SHP77 (cell line): Measurements from ENCODE around the gene C14orf39.

Experiments used
- DNase-seq, 2 experiments: peaks; one replicate each; lab custom pipeline; 2025; lab: John Stamatoyannopoulos, UW

C14orf39 gene, protein sequence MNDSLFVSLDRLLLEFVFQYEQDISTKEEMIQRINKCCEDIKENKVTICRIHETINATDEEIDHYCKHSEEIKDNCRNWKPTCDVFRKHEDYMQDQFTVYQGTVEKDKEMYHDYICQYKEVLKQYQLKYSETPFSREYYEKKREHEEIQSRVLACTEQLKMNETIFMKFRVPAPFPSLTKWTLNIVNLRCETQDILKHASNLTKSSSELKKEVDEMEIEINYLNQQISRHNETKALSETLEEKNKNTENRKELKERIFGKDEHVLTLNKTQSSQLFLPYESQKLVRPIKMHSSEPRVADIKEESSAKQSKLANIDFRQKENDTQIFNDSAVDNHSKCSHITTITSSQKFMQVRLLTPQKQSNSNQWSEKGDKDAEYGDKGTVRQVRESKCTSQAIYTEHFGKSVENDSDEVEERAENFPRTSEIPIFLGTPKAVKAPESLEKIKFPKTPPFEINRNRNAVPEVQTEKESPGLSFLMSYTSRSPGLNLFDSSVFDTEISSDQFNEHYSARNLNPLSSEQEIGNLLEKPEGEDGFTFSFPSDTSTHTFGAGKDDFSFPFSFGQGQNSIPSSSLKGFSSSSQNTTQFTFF

GRCh38 chr14:60485598-60486251, at the start of gene C14orf39:
TSS of gene C14orf39 (minus strand) at chr14:60486063. CDS start at chr14:60485078, 985 bp downstream.
- no peak for DNase-seq

DNA sequence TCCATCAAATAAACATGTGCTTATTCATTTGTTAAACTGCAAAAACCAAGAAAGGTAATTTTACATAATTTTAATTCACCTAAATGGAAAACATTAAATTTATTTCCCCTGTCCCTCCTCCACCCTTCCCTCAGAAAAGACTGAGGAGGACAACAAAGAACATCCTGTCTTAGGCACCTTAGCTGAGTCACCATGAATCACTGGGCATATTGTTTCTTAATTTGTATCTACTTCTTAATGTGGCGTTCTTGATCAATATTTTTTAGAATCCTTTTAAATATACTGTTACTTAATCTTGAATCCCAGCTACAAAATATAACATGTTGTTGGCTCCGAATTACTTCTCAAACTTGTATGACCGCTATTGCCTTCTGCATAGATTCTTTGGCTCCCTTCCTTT, 46.6 kb upstream of the C14orf39 start:
- DNase-seq, result no peak

DNA sequence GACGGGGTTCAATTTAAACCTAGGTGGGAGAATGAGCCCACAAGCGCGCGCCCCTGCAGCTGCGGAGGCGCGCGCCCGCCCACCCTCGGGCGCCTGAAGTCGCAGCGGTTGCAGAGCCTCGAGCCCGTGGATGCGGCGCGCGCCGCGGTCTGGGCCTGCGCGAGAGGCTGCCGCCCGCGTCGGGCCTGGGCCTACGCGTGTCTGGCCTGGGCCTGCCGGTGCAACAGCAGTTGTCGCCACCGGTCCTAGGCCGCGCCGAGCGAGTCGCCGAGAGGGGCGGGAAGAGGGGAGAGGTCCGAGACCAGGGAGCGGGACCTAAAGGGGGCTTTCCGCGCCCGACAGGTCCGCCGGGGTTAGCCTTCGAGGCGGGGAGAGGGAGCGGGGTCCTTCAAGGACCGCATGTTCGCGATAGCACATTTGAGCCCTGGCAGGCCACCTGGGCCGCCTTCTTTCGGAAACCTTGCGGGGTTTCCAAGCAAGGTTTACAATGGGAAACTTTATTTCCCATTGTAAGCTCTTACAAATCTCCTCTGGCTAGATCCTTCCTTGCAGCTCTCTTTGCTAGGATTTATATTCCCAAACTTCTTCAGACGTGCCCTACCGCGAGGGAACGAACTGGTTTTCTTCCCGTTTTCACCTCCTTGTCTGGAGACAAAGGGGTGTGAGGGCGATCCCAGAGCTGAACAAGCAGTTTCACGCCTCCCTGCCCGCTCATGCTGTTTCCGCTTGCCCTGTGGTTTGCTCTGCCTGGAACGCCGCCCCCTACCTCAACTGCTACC, 29.8 kb upstream of the C14orf39 start:
- no peak for DNase-seq

DNA sequence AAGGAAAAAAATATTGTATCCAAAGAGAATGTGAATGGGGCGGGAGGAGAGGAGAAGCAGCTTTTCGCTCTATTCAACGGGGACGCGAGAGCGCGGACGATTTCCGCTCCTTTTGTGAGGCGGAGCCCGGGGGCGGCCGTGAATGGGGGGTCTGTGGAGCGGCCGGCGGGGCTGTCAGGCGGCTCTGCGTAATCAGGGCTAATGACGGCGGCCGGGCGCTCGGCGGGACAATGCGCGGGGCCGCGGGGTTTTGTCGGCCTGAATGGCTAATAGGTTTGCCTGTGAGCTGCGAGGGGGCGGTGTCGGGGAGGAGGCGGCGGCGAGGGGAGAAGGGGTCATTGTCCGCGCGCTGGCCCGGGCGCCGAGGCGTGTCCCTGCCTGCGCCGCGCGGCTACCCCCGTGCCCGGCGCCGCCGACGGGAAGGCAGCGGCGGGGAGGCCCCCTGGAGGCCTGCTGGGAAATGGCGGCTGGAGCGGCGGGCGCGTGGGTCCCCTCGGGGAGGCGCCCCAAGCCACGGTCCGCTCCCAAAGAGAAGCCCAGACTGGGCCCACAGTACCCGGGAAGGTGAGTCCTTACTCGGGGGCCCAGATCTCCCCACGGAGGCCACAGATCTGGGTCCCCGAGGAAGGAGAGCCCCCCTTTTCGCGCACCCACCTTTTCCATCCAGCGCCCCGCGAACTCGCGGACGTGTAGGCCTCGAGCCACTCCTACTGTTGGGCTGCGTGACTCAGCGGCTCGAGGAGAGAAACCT, 29.1 kb upstream of the C14orf39 start:
- DNase-seq, result peak; percentile 13 to 40

DNA sequence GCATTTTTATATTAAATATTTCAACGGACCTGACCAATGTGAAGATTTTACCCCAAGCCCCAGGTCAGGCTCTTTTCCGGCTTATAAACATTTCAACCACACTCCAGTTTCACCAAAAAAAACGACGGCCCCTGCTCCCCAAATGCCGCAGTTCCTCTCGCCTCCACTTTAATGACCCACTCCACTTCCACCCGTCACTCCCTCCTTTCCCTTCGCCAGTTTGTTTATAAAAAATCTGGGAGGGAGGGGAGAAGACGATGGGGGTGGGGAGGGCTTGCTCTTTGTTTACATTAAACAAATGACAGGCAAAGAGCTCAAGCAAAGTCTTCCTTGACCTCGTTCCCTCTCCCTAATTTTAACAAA, 28.5 kb upstream of the C14orf39 start:
- DNase-seq, result peak; percentile 5 to 33

DNA sequence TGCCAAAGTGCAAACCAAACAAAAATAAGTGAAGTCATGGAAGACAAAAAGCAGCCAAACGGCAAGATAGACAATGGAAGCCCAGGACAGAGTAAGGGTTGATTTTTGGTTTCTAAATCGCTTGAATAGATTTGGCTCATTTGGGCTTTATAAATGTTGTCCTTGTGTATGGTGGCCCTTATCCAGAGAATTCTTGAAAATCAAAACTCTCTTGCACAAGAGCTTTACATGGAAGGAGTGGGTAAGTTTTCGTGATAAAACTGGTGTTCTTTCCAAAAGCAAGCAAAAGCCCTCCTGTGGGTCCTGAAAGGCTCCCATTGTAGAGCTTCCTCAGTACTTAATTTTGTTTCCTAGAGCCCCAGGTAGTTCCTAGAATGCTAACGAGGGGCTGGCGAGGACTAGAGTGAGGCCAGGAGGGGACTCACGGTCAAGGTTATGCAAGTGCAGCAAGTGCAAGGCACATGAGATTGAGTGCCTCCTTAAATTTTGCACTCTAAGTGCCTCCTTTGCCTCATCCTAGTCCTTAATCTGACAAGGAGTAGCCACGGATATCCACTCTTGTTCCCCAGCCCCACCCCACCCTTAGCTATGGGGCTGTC, 27.2 kb upstream of the C14orf39 start:
- no peak for DNase-seq

DNA sequence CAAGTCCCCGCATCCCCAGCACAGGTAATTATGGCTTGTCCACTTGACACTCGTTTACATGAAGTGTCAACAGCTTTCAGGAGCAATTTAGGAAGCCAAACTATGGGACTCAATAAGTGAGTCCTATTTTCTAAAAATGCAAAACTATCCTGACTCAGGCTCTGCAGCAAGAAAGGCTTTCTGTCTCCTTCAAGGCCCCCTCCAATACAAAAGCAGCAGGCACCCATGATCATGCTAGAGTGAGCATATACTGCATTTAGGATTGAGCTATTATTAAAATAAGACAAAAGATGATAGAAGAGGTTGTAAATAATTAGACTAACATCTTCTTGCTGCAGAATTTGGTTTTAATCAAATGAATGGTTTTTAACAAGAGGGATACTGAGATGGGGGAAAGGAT, 26.3 kb upstream of the C14orf39 start:
- DNase-seq, result no peak

DNA sequence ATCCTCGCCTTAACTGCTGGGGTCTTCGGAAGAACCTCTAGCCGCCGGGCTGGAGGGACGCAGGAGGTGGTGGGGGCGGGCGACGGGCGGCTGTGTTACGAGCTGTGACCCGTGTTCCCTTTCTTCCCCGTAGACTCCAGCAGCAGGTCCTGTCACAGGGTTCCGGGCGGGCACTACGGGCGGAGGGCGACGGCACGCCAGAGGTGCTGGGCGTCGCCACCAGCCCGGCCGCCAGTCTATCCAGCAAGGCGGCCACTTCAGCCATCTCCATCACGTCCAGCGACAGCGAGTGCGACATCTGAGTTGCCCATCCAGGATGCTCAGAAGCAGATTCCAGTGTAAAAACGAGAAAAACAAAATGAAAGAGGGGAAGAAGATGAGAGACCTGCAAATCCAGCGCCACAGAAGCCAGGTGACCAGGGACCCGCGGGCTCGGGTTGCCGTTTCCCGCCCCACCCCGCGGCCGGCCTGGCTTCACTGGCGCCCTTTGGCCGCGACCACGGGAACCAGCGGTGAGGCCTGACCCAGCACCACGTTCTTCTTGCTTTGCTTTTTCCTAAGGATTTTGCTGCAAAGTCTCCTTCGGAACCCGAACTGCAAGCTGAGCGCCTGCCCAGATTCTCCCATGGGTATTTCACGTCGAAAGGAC, 25.2 kb upstream of the C14orf39 start:
- DNase-seq, result no peak

- no peak for DNase-seq
Measured at GRCh38 chr14:60510254-60510950, 24.5 kb upstream of the C14orf39 start.

- DNase-seq, result no peak
Measured at GRCh38 chr14:60509438-60510253, 23.8 kb upstream of the C14orf39 start.

GRCh38 chr14:60508707-60509437, 23.0 kb upstream of the C14orf39 start, which contains the start of gene SIX6:
TSS of gene SIX6 (plus strand) at chr14:60509146. CDS start at chr14:60509399, 253 bp downstream.
- no peak for DNase-seq

DNA sequence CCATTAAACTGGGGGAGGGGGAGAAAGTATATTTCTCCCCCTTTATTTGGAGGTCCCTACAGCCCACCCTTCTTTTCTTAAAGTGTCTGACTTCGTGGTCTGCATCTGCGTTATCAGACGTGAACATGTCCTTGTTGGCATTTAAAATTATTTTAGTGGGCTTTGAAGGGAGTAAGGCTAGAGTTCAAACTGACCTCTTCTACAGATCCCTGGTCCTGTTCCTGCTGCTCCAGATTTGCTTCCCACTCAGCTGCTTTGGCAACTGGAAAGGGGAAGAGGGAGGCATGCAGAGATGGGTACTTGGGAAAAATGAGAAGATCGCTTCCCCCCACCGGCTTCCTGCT, 22.5 kb upstream of the C14orf39 start:
- no peak for DNase-seq

- DNase-seq, result no peak
Measured at GRCh38 chr14:60506985-60507829, 21.3 kb upstream of the C14orf39 start.

- no peak for DNase-seq
Measured at GRCh38 chr14:60506462-60506984, 20.7 kb upstream of the C14orf39 start.

DNA sequence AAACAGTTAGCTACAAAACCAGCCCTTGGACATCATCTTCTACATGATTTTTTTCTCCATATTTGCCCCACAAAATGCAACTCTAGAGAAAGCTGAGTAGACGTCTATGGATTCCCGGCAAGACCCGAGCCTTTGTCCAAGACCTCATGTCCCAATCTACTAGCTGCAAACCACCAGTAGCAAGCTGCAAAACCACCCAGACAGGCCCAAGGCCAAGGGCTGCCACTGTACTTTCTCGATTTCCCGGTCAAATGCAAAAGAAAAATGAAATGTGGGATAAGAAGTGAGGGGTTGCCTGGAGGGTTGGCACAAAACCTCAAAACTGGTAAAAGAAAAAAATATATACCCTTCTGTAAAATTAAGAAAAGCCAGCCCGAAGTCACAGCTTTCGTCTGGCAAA, 20.1 kb upstream of the C14orf39 start:
- DNase-seq, result no peak

GRCh38 chr14:60505448-60505847, 19.6 kb upstream of the C14orf39 start:
- no peak for DNase-seq

DNA sequence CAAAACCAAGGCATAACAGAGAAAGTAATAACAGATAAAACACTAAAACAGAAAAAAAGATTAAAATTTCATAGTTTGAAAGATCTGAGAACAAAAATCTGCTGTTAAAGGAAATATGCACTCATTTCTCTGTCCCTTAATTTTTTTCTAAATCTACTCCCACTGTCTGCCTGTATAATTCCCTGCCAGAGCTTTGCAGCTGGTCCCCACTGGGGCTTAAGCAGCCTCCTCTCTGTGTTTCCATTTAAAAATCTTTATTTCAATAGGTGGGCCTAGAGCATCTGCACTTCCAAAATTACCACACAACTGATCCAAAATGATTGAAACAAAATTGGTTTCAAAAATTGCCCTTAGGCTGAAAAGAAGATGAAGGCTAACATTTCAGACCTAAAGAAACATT, 16.7 kb upstream of the C14orf39 start:
- no peak for DNase-seq
